Fibroblast of mammary gland (primary cell): ENCODE results near the gene KLHL1.

Source experiments
- DNase-seq: peaks from one replicate; pipeline ENCODE4 v3.0.0-alpha.2; 2010; ENCODE audit warnings: low read depth
- H3K4me3 ChIP-seq: 2 replicates; pipeline ENCODE4 v1.5.1; 2011; ENCODE audit warnings: low read depth, mild to moderate bottlenecking, low read length, moderate library complexity; ENCODE audit not compliant: control insufficient read depth
- TF ChIP-seq, protein P1 (sequence below): conservative IDR thresholded peaks from 2 replicates; pipeline ENCODE4 v1.5.1; 2011; ENCODE audit warnings: low read depth, low read length, inconsistent platforms; ENCODE audit not compliant: control insufficient read depth, insufficient read depth

Gene KLHL1

DNA sequence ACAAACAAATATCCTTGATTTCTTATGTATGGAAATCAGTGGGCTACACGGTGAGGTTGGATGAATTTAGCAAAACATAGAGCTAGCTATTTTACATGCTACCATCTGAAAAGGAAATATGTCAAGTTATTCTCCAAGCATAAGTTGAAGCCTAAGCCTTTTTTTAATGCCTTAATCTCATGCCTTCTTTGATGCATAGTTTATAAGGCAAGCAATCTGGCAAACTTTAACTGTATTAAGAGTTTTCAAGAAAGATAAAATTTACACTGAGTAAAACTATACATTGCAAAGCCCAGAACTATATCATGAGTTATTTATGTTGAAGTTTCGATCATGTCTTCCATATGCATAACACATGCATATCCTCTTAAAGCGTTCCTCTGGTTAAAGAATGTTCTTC, 85.6 kb downstream of the KLHL1 start:
- TF ChIP-seq, protein P1, sequence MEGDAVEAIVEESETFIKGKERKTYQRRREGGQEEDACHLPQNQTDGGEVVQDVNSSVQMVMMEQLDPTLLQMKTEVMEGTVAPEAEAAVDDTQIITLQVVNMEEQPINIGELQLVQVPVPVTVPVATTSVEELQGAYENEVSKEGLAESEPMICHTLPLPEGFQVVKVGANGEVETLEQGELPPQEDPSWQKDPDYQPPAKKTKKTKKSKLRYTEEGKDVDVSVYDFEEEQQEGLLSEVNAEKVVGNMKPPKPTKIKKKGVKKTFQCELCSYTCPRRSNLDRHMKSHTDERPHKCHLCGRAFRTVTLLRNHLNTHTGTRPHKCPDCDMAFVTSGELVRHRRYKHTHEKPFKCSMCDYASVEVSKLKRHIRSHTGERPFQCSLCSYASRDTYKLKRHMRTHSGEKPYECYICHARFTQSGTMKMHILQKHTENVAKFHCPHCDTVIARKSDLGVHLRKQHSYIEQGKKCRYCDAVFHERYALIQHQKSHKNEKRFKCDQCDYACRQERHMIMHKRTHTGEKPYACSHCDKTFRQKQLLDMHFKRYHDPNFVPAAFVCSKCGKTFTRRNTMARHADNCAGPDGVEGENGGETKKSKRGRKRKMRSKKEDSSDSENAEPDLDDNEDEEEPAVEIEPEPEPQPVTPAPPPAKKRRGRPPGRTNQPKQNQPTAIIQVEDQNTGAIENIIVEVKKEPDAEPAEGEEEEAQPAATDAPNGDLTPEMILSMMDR: no peak
- no peak overlapping the region for H3K4me3 ChIP-seq
- DNase-seq: no peak

DNA sequence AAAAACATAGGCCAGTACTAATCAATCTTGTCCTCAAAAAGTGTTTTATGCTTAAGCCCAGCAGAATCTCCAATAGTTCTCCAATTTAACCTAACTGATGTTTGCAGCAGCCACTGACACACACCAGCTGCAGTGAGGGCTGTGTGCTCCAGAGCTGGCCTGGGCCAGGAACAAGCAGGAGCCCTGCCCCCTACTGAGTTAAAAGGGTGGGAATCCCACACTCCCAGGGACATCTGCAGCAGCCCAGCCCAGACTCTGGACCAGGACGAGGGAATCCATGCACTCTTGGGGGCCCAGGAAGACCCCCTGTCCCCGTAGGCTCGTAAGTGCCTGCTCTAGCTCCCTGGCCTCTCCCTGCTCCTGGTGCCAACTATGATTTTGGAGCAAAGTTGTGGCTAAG, 92.1 kb downstream of the KLHL1 start:
- DNase-seq: no peak
- TF ChIP-seq, protein P1: no peak
- no peak overlapping the region for H3K4me3 ChIP-seq

DNA sequence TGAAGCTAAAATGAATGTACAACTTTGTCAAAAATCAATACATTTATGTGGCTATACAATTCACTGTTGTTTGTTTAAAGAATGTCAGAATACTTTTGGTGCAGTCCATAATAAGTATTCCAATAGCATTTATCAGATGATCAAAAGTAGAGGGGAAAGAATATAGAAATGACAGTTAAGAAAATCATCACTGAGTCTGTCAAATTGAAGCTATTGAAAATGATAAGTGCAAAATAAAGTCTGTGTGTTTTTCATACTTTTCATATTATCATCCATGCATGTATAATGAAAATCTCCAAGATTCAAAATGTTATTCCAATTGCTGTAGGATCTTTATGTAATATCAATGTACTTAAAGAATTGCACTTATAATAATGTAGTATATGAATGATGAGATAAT, 93.9 kb downstream of the KLHL1 start:
- no peak for DNase-seq
- H3K4me3 ChIP-seq: no peak overlapping the region
- TF ChIP-seq, protein P1: no peak

DNA sequence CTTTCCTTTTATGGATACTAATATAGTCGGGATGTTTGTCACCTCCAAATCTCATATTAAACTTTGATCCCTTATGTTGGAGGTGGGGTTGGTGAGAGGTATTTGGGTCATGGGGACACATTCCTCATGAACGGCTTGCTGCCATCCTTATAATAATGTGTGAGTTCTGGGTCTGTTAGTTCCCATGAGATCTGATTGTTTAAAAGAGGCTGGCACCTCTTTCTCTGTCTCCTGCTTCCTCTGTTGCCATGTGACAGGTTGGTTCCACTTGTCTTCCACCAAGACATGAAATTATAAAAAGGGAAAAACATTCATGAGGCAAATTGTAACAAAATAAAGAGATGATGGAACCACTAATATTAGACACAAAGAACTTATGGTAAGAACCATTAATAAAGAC, 108.4 kb downstream of the KLHL1 start:
- DNase-seq: no peak
- no peak overlapping the region for H3K4me3 ChIP-seq
- TF ChIP-seq, protein P1: no peak

DNA sequence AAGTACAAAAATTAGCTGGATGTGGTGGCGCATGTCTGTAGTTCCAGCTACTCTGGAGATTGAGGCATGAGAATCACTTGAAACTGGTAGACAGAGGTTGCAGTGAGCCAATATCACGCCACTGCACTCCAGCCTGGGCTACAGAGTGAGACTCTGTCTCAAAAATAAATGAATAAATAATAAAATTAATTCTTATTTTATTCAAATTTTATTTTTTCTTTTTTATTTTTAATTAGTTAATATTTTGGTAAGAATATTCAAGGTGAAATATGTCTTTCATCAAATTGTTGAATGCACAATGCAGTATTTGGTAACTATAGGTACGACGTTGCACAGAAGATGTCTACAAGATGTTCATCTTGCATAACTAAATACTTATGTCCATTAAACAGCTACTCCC, 111.2 kb downstream of the KLHL1 start:
- no peak for DNase-seq
- TF ChIP-seq, protein P1: no peak
- H3K4me3 ChIP-seq: no peak overlapping the region

DNA sequence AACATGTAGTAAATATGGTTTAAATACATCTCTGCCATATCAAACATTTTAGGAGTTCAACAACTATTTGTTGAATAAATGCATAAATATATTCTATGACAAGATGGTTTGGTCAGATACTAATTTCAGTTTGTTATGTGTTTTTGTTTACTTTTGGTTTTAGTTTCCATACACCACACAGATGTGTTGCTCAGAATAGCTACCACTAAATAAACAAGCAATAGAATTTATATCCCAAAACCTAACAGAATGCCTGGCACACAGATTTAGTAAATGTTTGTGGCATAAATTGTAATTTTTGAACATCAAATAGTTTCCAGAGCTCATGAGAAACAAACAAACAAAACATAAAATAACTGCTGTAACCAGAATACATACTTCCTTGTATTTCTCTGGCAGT, 127.5 kb downstream of the KLHL1 start:
- TF ChIP-seq, protein P1: no peak
- no peak overlapping the region for H3K4me3 ChIP-seq
- no peak for DNase-seq

DNA sequence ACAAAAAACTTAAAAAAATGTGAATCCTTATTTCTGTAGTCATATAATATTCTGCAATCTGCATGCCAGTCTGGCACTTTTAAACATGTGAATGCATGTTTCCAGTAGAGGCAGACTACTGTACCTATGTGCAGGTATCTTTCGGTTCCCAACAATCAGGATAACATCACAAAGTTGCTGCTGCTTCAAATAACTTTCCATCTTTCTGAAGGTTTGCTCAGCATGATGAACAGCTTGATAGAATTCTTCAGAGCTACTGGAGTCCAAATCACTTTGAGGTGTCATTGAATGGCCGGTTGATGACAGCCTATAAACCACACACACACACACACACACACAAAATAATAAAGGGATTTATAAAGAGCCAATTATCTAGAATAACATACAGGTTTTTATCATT, 132.8 kb downstream of the KLHL1 start:
- TF ChIP-seq, protein P1: no peak
- no peak for DNase-seq
- no peak overlapping the region for H3K4me3 ChIP-seq
